Measurements from ENCODE around the gene AGK. TPM values are rescaled to one million over a fixed set of nuclear protein-coding genes. Genes with fewer than 3 reads are reported as not detected.

Gene AGK
- total RNA-seq, 1 donor from 2014 or later, result 35.0 TPM

- peaks cover 10% of the 10 kb centered on the region for H3K4me1 Mint-ChIP-seq
- no peaks in the 10 kb centered on the region for H3K36me3 Mint-ChIP-seq
- H3K27me3 Mint-ChIP-seq (ENCODE audit: low read depth), result peaks cover 71% of the 10 kb centered on the region
Observed at GRCh38 chr7:141513720-141514119, 37.5 kb upstream of the AGK start.

GRCh38 chr7:141515941-141516340 is 35.3 kb upstream of the AGK start:
- peaks cover 60% of the 10 kb centered on the region for H3K27me3 Mint-ChIP-seq (ENCODE audit: low read depth)
- no peak overlapping the region for H3K27ac Mint-ChIP-seq
- H3K36me3 Mint-ChIP-seq, result no peaks in the 10 kb centered on the region
- no peak overlapping the region for H3K4me3 Mint-ChIP-seq
- no peak for TF ChIP-seq CTCF (IDR thresholded peaks at IDR 0.05; ENCODE audit: unreplicated experiment)
- no peak for DNase-seq (ENCODE audit: low spot score in 2 of 2, unreplicated experiment in 2 of 2)
- peaks cover 10% of the 10 kb centered on the region for H3K4me1 Mint-ChIP-seq
- H3K9me3 Mint-ChIP-seq, result peaks cover 8% of the 10 kb centered on the region

More at GRCh38 chr7:141513720-141514119, 37.5 kb upstream of the AGK start:
- peaks cover 8% of the 10 kb centered on the region for H3K9me3 Mint-ChIP-seq
- no peak overlapping the region for H3K4me3 Mint-ChIP-seq
- H3K27ac Mint-ChIP-seq, result no peak overlapping the region
- no peak for TF ChIP-seq CTCF (IDR thresholded peaks at IDR 0.05; ENCODE audit: unreplicated experiment)
- no peak for DNase-seq (ENCODE audit: low spot score in 2 of 2, unreplicated experiment in 2 of 2)

- no peak overlapping the region for H3K27ac Mint-ChIP-seq
- H3K4me1 Mint-ChIP-seq, result no peaks in the 10 kb centered on the region
- no peak for DNase-seq (ENCODE audit: low spot score in 2 of 2, unreplicated experiment in 2 of 2)
- peaks cover 3% of the 10 kb centered on the region for H3K9me3 Mint-ChIP-seq
- no peaks in the 10 kb centered on the region for H3K36me3 Mint-ChIP-seq
- H3K4me3 Mint-ChIP-seq, result no peak overlapping the region
- H3K27me3 Mint-ChIP-seq (ENCODE audit: low read depth), result peaks cover 28% of the 10 kb centered on the region
- TF ChIP-seq CTCF (IDR thresholded peaks at IDR 0.05; ENCODE audit: unreplicated experiment), result no peak
Observed at GRCh38 chr7:141519623-141520022, 31.6 kb upstream of the AGK start.

GRCh38 chr7:141522657-141523342 is 28.4 kb upstream of the AGK start:
- Mint-ChIP-seq H3K4me1 (no peaks in the 10 kb centered on the region), H3K27me3 (ENCODE audit: low read depth) (peaks cover 17% of the 10 kb centered on the region), H3K4me3 (no peak overlapping the region), H3K36me3 (no peaks in the 10 kb centered on the region), H3K9me3 (no peaks in the 10 kb centered on the region), H3K27ac (no peak overlapping the region)
- no peak for DNase-seq (ENCODE audit: low spot score in 2 of 2, unreplicated experiment in 2 of 2)
- no peak for TF ChIP-seq CTCF (IDR thresholded peaks at IDR 0.05; ENCODE audit: unreplicated experiment)

GRCh38 chr7:141525973-141526514 is 25.2 kb upstream of the AGK start:
- H3K27ac Mint-ChIP-seq, result no peak overlapping the region
- no peaks in the 10 kb centered on the region for H3K9me3 Mint-ChIP-seq
- H3K27me3 Mint-ChIP-seq (ENCODE audit: low read depth), result peaks cover 22% of the 10 kb centered on the region
- H3K4me1 Mint-ChIP-seq, result no peaks in the 10 kb centered on the region
- H3K4me3 Mint-ChIP-seq, result no peak overlapping the region
- TF ChIP-seq CTCF (IDR thresholded peaks at IDR 0.05; ENCODE audit: unreplicated experiment), result no peak
- DNase-seq (ENCODE audit: low spot score in 2 of 2, unreplicated experiment in 2 of 2), result no peak
- no peaks in the 10 kb centered on the region for H3K36me3 Mint-ChIP-seq
